ENCODE results near the gene STK4. TPM values are rescaled to one million over a fixed set of nuclear protein-coding genes. Genes with fewer than 3 reads are reported as not detected.

Gene STK4
- total and polyA plus RNA-seq, 7 donors, result 2.4 to 8.6 (median 5.6) TPM

- Histone ChIP-seq H3K27me3 (ENCODE audit: insufficient read depth in 3 of 3, low read length in 2 of 3) (no peaks in the 10 kb centered on the region), H3K4me3 (no peak overlapping the region), H3K4me1 (no peaks in the 10 kb centered on the region), H3K9me3 (no peaks in the 10 kb centered on the region), H3K36me3 (ENCODE audit: insufficient read depth in 1 of 2, low read depth in 1 of 2) (peaks cover 3 to 41% of the 10 kb centered on the region in 2 donors), H3K27ac (no peak overlapping the region)
- DNase-seq (no peak), ATAC-seq (no peak)
- intact Hi-C loops (cut with DNase I), result no loop called here
- TF ChIP-seq CTCF (IDR thresholded peaks at IDR 0.05), result no peak
- WGBS, 3 donors, result 88 to 91% (median 88%) methylated on average over 6 of the region's 6 CpGs
Measured at GRCh38 chr20:45028424-45029136, 62.3 kb downstream of the STK4 start.

- intact Hi-C loops (cut with DNase I), result no loop called here
- 96 to 100% (median 98%) methylated on average over 3 of the region's 3 CpGs for WGBS, 3 donors
- H3K4me1 ChIP-seq, result no peaks in the 10 kb centered on the region
- no peak overlapping the region for H3K4me3 ChIP-seq
- H3K9me3 ChIP-seq, result no peaks in the 10 kb centered on the region
- no peak for DNase-seq
- no peak for TF ChIP-seq CTCF (IDR thresholded peaks at IDR 0.05)
- H3K27me3 ChIP-seq (ENCODE audit: insufficient read depth in 3 of 3, low read length in 2 of 3), result no peaks in the 10 kb centered on the region
- H3K36me3 ChIP-seq (ENCODE audit: insufficient read depth in 1 of 2, low read depth in 1 of 2), result peaks cover 2 to 37% of the 10 kb centered on the region in 2 donors
- H3K27ac ChIP-seq, result no peak overlapping the region
- ATAC-seq, result no peak
Measured at GRCh38 chr20:45029884-45030283, 63.6 kb downstream of the STK4 start.

- Histone ChIP-seq H3K27me3 (ENCODE audit: insufficient read depth in 3 of 3, low read length in 2 of 3) (no peaks in the 10 kb centered on the region), H3K4me3 (no peak overlapping the region), H3K27ac (no peak overlapping the region), H3K9me3 (no peaks in the 10 kb centered on the region), H3K36me3 (ENCODE audit: insufficient read depth in 1 of 2, low read depth in 1 of 2) (peaks cover 0 to 18% of the 10 kb centered on the region in 2 donors), H3K4me1 (peaks cover 6% of the 10 kb centered on the region)
- DNase-seq (no peak), ATAC-seq (no peak)
- no peak for TF ChIP-seq CTCF (IDR thresholded peaks at IDR 0.05)
- intact Hi-C loops (cut with DNase I), result no loop called here
- 84 to 94% (median 92%) methylated on average over 2 of the region's 2 CpGs for WGBS, 3 donors
Measured at GRCh38 chr20:45032276-45032675, 66.0 kb downstream of the STK4 start.

- intact Hi-C loops (cut with DNase I), result no loop called here
- DNase-seq (no peak), ATAC-seq (no peak)
- WGBS, 3 donors, result 81 to 89% (median 85%) methylated on average over 3 of the region's 3 CpGs
- H3K27me3 ChIP-seq (ENCODE audit: insufficient read depth in 3 of 3, low read length in 2 of 3), result no peaks in the 10 kb centered on the region
- H3K36me3 ChIP-seq (ENCODE audit: insufficient read depth in 1 of 2, low read depth in 1 of 2), result peaks cover 0 to 15% of the 10 kb centered on the region in 2 donors
- H3K9me3 ChIP-seq, result no peaks in the 10 kb centered on the region
- no peak for TF ChIP-seq CTCF (IDR thresholded peaks at IDR 0.05)
- peaks cover 11% of the 10 kb centered on the region for H3K4me1 ChIP-seq
- H3K27ac ChIP-seq, result no peak overlapping the region
- no peak overlapping the region for H3K4me3 ChIP-seq
Measured at GRCh38 chr20:45032781-45033180, 66.5 kb downstream of the STK4 start.

GRCh38 chr20:45034436-45034835 lies 68.1 kb downstream of the STK4 start:
- no peaks in the 10 kb centered on the region for H3K9me3 ChIP-seq
- TF ChIP-seq CTCF (IDR thresholded peaks at IDR 0.05), result no peak
- H3K36me3 ChIP-seq (ENCODE audit: insufficient read depth in 1 of 2, low read depth in 1 of 2), result peaks cover 0 to 2% of the 10 kb centered on the region in 2 donors
- ATAC-seq, result no peak
- H3K27me3 ChIP-seq (ENCODE audit: insufficient read depth in 3 of 3, low read length in 2 of 3), result no peaks in the 10 kb centered on the region
- WGBS, 3 donors, result 95 to 100% (median 97%) methylated on average over 1 of the region's 1 CpG
- no peak overlapping the region for H3K4me3 ChIP-seq
- intact Hi-C loops (cut with DNase I), result no loop called here
- H3K27ac ChIP-seq, result no peak overlapping the region
- DNase-seq, result no peak
- H3K4me1 ChIP-seq, result peaks cover 12% of the 10 kb centered on the region
